ENCODE data around the gene KRTAP5-10. TPM values are rescaled to one million over a fixed set of nuclear protein-coding genes. Genes with fewer than 3 reads are reported as not detected.

The KRTAP5-10 gene
- total and polyA plus RNA-seq, 2 of the 8 experiments (the other 6 are each of a cell fraction or from before 2014, with no cell fraction given) = 0.12 TPM; not detected in 1

DNA sequence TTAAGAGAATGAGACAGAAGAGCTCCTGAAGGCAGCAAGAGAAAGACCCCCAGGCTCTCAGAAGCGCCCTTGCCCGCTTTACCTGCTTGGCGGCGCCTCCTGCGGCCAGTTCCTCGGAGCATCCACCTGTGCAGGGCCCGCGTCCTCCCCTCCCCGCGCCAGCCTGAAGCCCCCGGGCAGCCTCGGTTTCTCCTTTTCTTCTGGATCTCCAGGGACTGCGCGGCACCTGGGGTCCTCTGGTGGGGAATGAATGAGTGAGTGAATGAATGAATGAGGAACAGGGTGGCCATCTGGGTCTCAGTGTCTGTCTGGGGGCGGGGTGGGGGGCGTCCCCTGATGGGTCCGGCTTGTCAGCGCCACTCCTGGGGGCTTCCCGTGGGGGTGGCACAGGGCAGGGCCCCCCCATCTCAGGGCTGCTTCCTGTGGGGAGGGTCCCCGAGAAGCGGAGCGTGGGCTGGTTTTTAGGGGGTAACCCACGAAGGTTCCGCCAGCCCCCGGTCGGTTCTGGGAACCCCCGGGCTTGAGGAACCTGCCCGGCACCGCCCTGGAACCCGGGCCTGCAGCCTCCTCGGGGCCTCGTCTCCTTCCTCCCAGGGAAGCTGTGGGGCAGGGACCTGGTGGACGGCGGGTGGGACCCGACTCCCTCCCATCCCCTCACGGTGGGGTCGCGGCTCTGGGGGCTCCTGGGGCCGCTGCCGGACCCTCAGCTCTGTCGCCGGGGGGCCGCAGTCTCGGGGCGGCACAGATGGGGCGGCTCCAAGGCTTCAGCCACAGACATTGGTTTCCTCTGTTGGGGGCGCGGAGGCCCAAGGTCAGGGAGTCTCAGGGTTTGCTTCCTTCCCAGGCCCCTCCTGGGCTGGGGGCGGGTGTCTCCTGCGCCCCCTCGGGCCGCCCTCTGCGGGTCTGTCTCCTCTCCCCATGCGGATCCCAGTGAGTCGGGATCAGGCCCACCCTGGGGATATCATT lies 46.6 kb upstream of the KRTAP5-10 start:
- ChIA-PET CTCF (ENCODE audit: partially characterized antibody) (interaction anchor here (1.4 kb wide), 1 partner anchor 12 kb away, joined by 3 read pairs; no protein-coding TSS in a partner anchor), POLR2A (ENCODE audit: partially characterized antibody) (interaction anchor here (1.1 kb wide), 1 partner anchor 12 kb away, joined by 3 read pairs; no protein-coding TSS in a partner anchor)
- no peaks in the 10 kb centered on the region for H3K9me3 ChIP-seq (ENCODE audit: insufficient read depth in 2 of 2, low read depth in 1 of 2, low read length in 1 of 2)
- H3K56ac ChIP-seq (replicated peaks; ENCODE audit: insufficient read length, low read depth, low read length) = no peak overlapping the region
- H3K36me3 ChIP-seq (ENCODE audit: control insufficient read depth in 2 of 4, insufficient read depth in 4 of 4, low read length in 3 of 4) = no peaks in the 10 kb centered on the region
- no peaks in the 10 kb centered on the region for H3K79me1 ChIP-seq (ENCODE audit: low read depth, low read length)
- H2BK120ac ChIP-seq (replicated peaks; ENCODE audit: low read depth, low read length) = no peak overlapping the region
- no peak overlapping the region for H2BK15ac ChIP-seq (ENCODE audit: low read length)
- TF ChIP-seq KDM4A (IDR thresholded peaks at IDR 0.05; ENCODE audit: low read depth, low read length, severe bottlenecking) = no peak
- no peak overlapping the region for H3K18ac ChIP-seq (ENCODE audit: extremely low read depth, low read length)
- no peak overlapping the region for H4K8ac ChIP-seq (ENCODE audit: extremely low read depth, insufficient read depth, low read length)
- H3K23ac ChIP-seq (ENCODE audit: insufficient read length) = no peak overlapping the region
- no peaks in the 10 kb centered on the region for H3K23me2 ChIP-seq (ENCODE audit: low read depth, low read length)
- peak in 1 of 2 experiments; percentile 41 for DNase-seq (ENCODE audit: low read depth in 1 of 2, low spot score in 2 of 2)
- H3K4me1 ChIP-seq (replicated peaks in 1 of 4; ENCODE audit: control insufficient read depth in 3 of 4, insufficient read depth in 4 of 4, low read length in 3 of 4) = no peaks in the 10 kb centered on the region
- no peak overlapping the region for H2BK12ac ChIP-seq (ENCODE audit: low read depth, low read length)
- no peak overlapping the region for H2AK5ac ChIP-seq (ENCODE audit: low read depth, low read length)
- no peaks in the 10 kb centered on the region for H3K79me2 ChIP-seq (ENCODE audit: control insufficient read depth in 1 of 2, insufficient read depth in 2 of 2, low read length in 2 of 2)
- no peak overlapping the region for H3K4ac ChIP-seq (replicated peaks; ENCODE audit: insufficient read length, low read depth, low read length)
- H2BK5ac ChIP-seq (ENCODE audit: low read depth, low read length) = no peak overlapping the region
- FAIRE-seq = no peak
- no peak overlapping the region for H3K9ac ChIP-seq (replicated peaks in 1 of 4; ENCODE audit: extremely low read depth in 1 of 4, low read depth in 3 of 4, low read length in 3 of 4)
- H3K14ac ChIP-seq (ENCODE audit: insufficient read length) = no peak overlapping the region
- 94% methylated on average over 31 of the region's 55 CpGs; no CpG with 5 or more reads in 1 of the 2 experiments for WGBS, 2 experiments (ENCODE audit: extremely low coverage in 1 of 2, insufficient coverage in 1 of 2, insufficient read length in 1 of 2, insufficient replicate concordance in 2 of 2, low coverage in 1 of 2, low lambda C conversion rate in 2 of 2, missing lambda C conversion rate in 1 of 2)
- H2BK20ac ChIP-seq (ENCODE audit: low read length) = no peak overlapping the region
- no peak overlapping the region for H3K4me2 ChIP-seq (ENCODE audit: insufficient read depth in 1 of 2, low read depth in 2 of 2, low read length in 2 of 2)
- no peak overlapping the region for H3K27ac ChIP-seq (ENCODE audit: low read depth, low read length)
- no peak overlapping the region for H3K4me3 ChIP-seq (ENCODE audit: extremely low read depth in 1 of 4, insufficient read depth in 2 of 4, low read depth in 3 of 4, low read length in 4 of 4)
- no peaks in the 10 kb centered on the region for H4K20me1 ChIP-seq (replicated peaks in 1 of 2; ENCODE audit: control insufficient read depth in 1 of 2, insufficient read depth in 2 of 2, low read length in 2 of 2)
- H4K5ac ChIP-seq (ENCODE audit: insufficient read length, low read depth, low read length) = no peak overlapping the region
- peaks cover 0 to 2% (median 0%) of the 10 kb centered on the region in 4 experiments; a peak in 1 of 7 replicates for H3K27me3 ChIP-seq (replicated peaks in 1 of 4; ENCODE audit: control insufficient read depth in 3 of 4, extremely low read depth in 1 of 4, insufficient read depth in 3 of 4, low read length in 3 of 4)
- no peak overlapping the region for H4K91ac ChIP-seq (replicated peaks; ENCODE audit: insufficient read length, low read length)
- no peak overlapping the region for H2AFZ ChIP-seq (ENCODE audit: low read length)
